ENCODE measurements around the gene SLC13A3. TPM values are rescaled to one million over a fixed set of nuclear protein-coding genes. Genes with fewer than 3 reads are reported as not detected.
A peak's percentile ranks its signal among the peaks of the same experiment; 100 is the strongest.

The SLC13A3 gene
- total RNA-seq, 4 donors from 2014 or later = 0.20 to 2.8 (median 1.1) TPM

DNA sequence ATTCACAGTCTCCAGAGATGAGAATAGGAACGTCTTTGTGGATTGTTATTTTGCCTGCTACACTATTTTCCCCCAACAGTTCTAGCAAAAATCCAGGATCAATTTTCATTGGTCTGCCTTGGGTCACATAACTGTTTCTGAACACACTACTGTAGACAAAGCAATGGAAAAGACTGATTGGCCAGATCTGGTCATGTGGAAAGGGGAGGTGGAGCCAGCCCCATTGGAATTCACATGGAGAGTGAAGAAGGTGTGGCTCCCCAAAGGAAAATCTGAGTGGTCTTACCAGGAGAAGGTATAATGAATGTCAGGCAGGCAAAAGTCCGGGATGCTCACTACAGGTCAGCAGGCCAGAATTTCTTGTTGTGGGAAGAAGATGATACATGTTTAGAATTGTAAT is 47.5 kb upstream of the SLC13A3 start:
- TF ChIP-seq, protein P1, sequence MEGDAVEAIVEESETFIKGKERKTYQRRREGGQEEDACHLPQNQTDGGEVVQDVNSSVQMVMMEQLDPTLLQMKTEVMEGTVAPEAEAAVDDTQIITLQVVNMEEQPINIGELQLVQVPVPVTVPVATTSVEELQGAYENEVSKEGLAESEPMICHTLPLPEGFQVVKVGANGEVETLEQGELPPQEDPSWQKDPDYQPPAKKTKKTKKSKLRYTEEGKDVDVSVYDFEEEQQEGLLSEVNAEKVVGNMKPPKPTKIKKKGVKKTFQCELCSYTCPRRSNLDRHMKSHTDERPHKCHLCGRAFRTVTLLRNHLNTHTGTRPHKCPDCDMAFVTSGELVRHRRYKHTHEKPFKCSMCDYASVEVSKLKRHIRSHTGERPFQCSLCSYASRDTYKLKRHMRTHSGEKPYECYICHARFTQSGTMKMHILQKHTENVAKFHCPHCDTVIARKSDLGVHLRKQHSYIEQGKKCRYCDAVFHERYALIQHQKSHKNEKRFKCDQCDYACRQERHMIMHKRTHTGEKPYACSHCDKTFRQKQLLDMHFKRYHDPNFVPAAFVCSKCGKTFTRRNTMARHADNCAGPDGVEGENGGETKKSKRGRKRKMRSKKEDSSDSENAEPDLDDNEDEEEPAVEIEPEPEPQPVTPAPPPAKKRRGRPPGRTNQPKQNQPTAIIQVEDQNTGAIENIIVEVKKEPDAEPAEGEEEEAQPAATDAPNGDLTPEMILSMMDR (IDR thresholded peaks at IDR 0.05 in 4 of 5, conservative IDR thresholded peaks at IDR 0.05 in 1 of 5) = no peak
- TF ChIP-seq POLR2A (IDR thresholded peaks at IDR 0.05) = no peak
- intact Hi-C loops (cut with DNase I; ENCODE audit: low total_unique reads) = no loop called here

DNA sequence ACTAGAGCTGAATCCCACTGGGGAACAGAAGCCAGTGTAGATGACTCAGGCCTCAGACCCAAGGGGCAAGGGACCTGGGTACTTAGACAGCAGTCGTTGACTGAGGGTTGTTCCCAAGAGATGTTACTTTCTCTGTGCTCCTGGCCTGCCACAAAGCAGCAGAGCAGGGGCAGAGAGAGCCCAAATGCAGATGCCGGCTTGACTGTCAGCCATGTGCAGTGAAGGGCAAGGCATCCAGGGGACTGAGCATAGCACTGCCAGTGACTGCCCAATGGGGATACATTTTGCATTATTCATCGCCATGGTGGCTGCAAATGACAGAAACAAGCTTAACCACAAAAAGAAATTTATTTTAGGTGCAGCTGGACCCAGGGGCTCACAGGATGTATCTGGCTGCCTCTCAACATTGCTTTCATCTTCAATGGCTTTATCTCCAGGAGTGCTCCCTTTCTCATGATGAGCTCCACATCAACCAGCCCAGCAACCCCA is 45.6 kb upstream of the SLC13A3 start:
- Histone ChIP-seq H3K27ac (no peak overlapping the region), H3K36me3 (no peaks in the 10 kb centered on the region), H3K4me3 (no peak overlapping the region), H3K27me3 (peaks cover 0 to 10% (median 0%) of the 10 kb centered on the region in 3 donors), H3K9me3 (no peaks in the 10 kb centered on the region), H3K4me1 (no peaks in the 10 kb centered on the region)
- TF ChIP-seq, protein P1 (IDR thresholded peaks at IDR 0.05 in 4 of 5, conservative IDR thresholded peaks at IDR 0.05 in 1 of 5) = no peak
- TF ChIP-seq POLR2A (IDR thresholded peaks at IDR 0.05) = no peak
- intact Hi-C loops (cut with DNase I; ENCODE audit: low total_unique reads) (no loop called here), in situ Hi-C loops (cut with MboI; ENCODE audit: low sequenced_read_pairs in 4 of 4) (no loop called here)
- DNase-seq (no peak), ATAC-seq (no peak)

More for the DNA sequence above, 47.5 kb upstream of the SLC13A3 start:
- Histone ChIP-seq H3K9me3 (no peaks in the 10 kb centered on the region), H3K4me1 (no peaks in the 10 kb centered on the region), H3K27ac (no peak overlapping the region), H3K27me3 (peaks cover 0 to 10% (median 0%) of the 10 kb centered on the region in 3 donors), H3K4me3 (no peak overlapping the region), H3K36me3 (no peaks in the 10 kb centered on the region)
- DNase-seq (no peak), ATAC-seq (no peak)
- in situ Hi-C loops (cut with MboI; ENCODE audit: low sequenced_read_pairs in 4 of 4) = no loop called here

DNA sequence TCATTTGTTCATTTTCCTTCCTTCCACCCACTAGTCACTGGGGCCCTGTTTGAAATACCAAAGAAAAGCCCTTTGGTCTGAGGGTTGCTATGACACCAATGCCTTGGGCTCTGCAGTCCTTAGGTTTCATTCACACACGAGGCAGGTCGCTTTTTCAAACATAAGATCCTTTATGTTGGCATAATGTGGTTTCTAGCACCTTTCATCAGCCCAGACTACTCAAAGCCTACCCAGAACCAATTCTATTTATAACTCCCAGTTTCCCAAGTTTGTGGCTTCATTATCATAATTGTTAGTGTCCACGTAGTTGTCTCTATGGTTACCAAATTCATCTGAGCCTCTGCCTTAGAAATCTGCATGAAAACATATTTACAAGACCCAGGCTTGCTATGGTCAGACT is 44.6 kb upstream of the SLC13A3 start:
- Histone ChIP-seq H3K9me3 (no peaks in the 10 kb centered on the region), H3K27ac (no peak overlapping the region), H3K36me3 (no peaks in the 10 kb centered on the region), H3K4me1 (no peaks in the 10 kb centered on the region), H3K4me3 (no peak overlapping the region), H3K27me3 (peaks cover 0 to 6% (median 0%) of the 10 kb centered on the region in 3 donors)
- intact Hi-C loops (cut with DNase I; ENCODE audit: low total_unique reads) (no loop called here), in situ Hi-C loops (cut with MboI; ENCODE audit: low sequenced_read_pairs in 4 of 4) (no loop called here)
- DNase-seq = no peak
- ATAC-seq = no peak
- no peak for TF ChIP-seq POLR2A (IDR thresholded peaks at IDR 0.05)
- TF ChIP-seq, protein P1 (IDR thresholded peaks at IDR 0.05 in 4 of 5, conservative IDR thresholded peaks at IDR 0.05 in 1 of 5) = no peak

DNA sequence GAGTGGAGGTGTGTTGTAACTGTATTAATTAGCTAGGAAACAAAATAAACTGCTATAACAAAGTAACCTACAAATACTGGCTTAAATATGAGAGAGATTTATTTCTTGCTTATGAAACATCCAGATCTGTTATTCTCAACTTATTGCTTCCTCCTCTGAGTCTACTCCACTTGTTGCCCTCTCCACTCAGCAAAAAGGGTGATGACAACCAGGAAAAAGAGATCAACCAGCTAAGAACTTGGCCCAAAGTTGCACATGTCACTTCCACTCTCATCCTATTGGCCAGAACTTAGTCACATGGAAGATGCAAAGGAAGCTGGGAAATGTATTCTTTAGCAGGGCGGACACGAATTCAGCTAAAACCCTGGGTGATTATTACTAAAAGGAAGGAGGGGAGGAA is 43.2 kb upstream of the SLC13A3 start:
- H3K9me3 ChIP-seq = no peaks in the 10 kb centered on the region
- ATAC-seq (peak in 1 of 2 donors; percentile 35), DNase-seq (no peak)
- no peaks in the 10 kb centered on the region for H3K27me3 ChIP-seq
- peaks cover 3 to 6% of the 10 kb centered on the region in 2 donors for H3K4me1 ChIP-seq
- H3K36me3 ChIP-seq = no peaks in the 10 kb centered on the region
- in situ Hi-C loops (cut with MboI; ENCODE audit: low sequenced_read_pairs in 4 of 4) (no loop called here), intact Hi-C loops (cut with DNase I; ENCODE audit: low total_unique reads) (no loop called here)
- TF ChIP-seq, protein P1 (IDR thresholded peaks at IDR 0.05 in 4 of 5, conservative IDR thresholded peaks at IDR 0.05 in 1 of 5) = no peak
- no peak for TF ChIP-seq POLR2A (IDR thresholded peaks at IDR 0.05)
- H3K27ac ChIP-seq = no peak overlapping the region
- no peak overlapping the region for H3K4me3 ChIP-seq

DNA sequence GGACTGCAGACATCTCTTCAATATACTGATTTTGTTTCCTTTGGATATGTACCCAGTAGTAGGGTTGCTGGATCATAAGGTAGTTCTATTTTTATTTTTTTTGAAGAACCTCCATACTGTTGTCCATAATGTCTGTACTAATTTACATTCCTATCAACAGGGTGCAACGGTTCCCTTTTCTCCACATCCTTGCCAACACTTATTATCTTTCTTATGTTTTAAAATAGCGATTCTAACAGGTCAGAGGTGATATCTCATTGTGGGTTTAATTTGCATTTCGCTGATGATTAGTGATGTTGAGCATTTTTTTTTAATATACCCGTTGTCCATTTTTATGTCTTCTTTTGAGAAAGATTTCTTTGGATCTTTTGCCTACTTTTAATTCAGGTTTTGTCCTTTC is 39.9 kb upstream of the SLC13A3 start:
- H3K4me1 ChIP-seq = peaks cover 20 to 27% of the 10 kb centered on the region in 2 donors
- intact Hi-C loops (cut with DNase I; ENCODE audit: low total_unique reads) (no loop called here), in situ Hi-C loops (cut with MboI; ENCODE audit: low sequenced_read_pairs in 4 of 4) (no loop called here)
- no peaks in the 10 kb centered on the region for H3K9me3 ChIP-seq
- H3K4me3 ChIP-seq = no peak overlapping the region
- ATAC-seq (no peak), DNase-seq (no peak)
- no peaks in the 10 kb centered on the region for H3K27me3 ChIP-seq
- no peak overlapping the region for H3K27ac ChIP-seq
- TF ChIP-seq, protein P1 (IDR thresholded peaks at IDR 0.05 in 4 of 5, conservative IDR thresholded peaks at IDR 0.05 in 1 of 5) = no peak
- TF ChIP-seq POLR2A (IDR thresholded peaks at IDR 0.05) = no peak
- no peaks in the 10 kb centered on the region for H3K36me3 ChIP-seq

Measured in gastrocnemius medialis (tissue), 4 donors.